ENCODE data around the gene CBX2.
"Not testable (repeated sequence)": the region's sequence is repeated elsewhere in the genome, so short reads cannot be mapped to it uniquely, and the experiment has no call there.

The CBX2 gene

DNA sequence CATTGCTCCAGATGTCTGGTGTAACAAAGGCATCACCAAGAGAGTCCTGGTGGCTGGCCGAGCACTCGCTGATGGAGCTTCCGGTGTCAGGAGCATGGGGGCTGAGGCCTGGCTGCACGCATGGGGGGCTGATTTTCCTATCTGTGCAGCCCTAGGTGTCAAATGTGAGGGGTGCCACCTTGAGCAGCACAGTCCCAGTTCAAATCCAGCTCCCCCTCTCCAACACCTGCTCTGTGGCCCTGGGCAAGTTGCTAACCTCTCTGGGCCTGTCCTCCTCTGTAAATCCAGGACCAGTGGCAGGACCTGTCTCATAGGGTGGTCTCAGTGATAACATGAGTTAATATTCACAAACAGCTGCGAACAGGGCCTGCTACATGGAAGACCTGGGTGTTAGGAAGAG, 34.3 kb upstream of the CBX2 start:
- DNase-seq = no peak

DNA sequence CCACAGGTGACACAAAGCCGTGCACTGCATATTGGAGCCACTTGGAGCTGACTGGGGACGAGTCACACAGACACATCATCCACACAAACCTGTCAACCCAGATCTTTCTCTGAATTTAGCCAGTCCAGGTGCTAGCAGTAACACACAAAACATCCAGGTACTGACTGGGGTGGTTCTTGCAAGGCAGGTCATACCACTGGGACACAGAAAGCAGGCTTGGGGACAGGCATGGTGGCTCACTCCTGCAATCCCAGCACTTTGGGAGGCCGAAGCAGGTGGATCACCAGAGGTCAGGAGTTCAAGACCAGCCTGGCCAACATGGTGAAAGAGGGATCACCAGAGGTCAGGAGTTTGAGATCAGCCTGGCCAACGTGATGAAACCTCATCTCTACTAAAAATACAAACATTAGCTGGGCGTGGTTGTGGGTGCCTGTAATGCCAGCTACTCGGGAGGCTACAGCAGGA, 32.3 kb upstream of the CBX2 start:
- DNase-seq = no peak

DNA sequence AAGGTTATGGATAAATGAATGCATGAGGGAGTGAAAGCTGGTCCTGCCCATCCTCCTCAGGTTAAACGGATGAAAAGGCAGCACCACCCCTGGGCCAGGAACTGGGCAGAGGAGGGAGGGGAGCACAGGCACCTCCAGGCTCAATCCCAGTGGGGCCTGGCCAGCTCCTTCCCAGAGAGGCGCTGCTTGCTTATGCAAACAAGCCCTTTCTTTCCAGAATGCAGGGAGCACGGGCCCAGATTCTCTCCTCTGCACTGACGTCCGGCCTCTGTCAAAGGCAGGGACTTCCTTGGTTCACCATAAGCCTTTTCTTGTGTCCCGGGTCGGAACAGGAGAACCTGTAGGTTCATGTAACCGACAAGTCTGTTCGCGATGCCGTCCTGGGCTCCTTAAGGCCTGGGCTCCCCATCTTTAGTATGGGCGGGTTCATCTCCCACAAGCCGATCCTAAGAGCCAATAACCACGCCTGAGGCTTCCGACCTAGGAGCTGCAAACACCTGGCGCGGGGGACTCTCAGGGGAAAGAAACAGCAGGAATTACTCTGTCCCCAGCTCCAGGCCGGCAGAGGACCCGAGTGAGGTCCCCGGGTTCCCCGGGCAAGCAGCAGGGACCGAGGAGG, 30.9 kb upstream of the CBX2 start:
- DNase-seq = no peak

DNA sequence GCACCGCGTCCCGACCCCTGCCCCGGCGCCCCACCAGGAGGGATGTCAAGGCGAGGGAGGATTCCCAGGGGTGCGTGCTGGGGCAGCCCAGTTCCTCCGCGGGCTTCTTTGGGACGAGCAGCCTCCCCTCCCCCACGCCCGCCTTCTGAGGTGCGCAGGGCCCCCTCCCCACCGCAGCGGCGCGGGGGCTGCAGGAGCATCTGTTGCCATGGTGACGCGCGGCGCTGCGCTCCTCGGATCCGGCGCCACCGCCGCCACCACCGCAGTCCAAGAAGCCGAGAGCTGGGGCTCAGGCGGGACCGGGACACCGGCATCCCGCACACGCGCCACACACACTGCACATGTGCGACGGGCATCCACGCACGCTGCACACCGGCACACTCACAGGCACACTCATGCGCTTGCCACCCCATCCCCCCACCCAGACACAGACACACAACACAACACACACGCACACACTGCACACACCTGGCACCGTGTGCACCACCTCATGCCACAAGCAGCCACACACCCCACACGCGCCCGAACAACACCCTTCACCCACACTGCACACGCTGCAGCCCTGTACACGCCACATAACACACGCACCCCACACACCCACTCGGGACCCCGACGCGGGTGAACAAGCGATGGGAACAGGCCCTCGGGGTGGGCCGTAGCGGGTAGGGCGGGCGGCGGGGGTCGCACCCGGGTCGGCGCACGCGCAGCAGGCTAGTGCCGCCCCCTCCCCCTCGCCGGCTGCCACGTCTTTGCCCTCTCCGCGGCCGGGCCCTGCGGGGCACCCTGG, 30.2 kb upstream of the CBX2 start:
- DNase-seq = no peak

DNA sequence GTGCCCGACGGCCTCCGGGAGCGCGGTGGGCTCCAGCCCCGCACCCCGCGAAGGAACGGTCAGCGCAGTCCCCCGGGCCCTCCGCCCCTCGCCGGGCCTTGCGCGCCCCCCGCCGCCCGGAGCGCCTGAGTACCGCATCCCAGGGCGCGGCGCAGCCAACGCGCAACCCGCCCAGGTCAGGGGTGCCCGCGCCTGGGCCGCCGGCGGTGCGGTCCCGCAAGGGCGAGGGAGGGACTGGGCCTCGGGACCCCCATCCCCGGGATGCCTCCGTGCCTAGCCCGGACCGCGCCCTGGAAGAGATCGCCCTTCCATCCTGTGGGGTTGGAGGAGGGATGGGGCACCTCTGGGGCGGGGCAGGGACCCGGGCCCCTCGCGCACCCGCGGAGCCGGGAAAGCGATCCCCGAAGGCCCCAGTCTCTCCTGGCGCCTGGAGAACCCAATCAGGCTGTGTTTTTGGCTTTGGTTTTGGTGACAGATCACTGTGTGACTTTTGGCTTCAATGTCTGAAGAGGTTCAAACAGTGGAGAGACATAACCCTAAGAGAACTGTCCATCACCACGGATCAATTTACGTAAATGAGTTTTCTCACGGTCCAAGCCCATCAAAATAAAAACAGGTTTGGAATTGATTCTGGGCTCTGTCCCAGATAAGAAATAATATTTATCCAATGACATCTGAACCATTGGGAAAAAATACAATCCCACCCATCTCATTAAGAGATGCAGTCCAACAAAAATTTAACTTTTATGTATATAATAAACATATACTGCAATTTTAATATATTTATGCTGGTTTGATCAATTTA, 29.5 kb upstream of the CBX2 start:
- no peak for DNase-seq

DNA sequence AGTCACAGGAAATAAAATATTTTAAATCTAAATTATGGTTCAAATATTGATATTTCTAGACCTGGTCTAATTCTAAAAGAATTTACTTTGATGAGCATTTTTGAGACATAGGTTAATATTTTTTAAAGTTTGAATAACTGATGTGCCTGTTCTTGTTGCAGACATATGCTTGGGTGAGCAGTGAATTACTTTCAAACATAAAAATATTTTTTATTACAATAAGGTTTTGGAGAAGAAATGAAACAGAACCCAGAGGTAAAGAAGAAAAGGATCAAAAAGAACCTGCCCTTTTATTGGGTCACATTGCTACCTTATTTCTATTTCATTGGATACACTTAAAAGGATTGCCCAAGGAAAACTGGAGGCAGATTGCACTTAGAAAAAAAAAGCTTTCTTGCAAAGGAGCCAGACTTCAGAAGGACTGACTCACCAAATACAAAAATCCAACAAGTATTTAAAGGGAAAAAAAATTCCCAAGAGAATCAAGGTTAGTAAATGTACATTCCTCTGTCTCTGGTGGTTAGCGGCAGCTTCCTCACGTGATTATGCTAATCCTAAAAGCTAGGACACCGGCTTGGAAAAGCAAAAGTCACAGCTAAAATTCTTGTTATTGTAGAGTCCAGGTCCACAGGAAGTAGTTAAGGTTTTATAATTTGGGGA, 28.7 kb upstream of the CBX2 start:
- DNase-seq = no peak

DNA sequence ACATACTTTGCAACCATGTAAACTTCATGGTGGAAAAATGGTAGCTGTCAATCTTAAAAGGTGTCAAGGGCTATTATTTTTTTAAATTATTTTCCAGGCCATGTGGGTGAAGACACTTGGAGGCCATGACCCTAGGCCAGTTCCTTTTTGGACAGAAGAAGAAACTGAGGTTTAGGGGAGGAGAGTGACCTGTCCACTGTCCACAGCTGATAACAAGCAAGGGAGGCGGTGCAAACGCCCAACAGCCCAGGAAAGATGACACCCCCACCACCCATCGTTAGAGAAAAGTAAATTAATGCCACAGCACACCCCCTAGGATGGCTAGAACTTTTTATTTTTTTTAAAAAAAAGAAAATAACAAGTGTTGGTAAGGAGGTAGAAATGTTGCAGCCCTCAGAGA, 28.0 kb upstream of the CBX2 start:
- no peak for DNase-seq

DNA sequence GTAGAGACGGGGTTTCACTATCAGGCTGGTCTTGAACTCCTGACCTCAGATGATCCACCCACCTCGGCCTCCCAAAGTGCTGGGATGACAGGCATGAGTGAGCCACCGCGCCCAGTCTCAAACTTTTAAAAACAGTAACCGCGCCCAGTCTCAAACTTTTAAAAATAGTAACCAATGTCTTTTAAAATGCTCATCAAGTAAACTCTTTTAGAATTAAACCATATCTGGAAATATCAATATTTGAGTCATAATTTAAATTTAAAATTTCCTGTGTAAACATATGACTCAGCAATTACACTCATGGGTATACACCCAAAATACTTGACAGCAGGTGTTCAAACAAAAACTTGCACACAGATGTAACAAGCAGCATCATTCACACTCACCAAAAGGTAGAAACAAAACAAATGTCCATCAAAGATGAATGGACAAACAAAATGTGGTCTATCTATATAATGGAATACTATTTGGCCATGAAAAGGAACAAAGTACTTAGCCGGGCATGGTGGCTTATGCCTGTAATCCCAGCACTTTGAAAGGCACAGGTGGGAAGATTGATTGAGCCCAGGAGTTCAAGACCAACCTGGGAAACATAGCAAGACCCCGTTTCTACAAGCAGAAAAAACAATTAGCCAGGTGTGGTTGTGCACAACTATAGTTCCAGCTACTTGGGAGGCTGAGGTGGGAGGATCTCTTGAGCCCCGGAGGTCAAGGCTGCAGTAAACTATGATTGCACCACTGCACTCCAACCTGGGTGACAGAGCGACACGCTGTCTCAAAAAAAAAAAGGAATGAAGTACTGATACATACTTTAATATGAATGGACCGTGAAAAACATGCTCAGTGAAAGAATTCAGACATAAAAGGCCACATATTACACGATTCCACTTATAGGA, 27.1 kb upstream of the CBX2 start:
- no peak for DNase-seq

DNA sequence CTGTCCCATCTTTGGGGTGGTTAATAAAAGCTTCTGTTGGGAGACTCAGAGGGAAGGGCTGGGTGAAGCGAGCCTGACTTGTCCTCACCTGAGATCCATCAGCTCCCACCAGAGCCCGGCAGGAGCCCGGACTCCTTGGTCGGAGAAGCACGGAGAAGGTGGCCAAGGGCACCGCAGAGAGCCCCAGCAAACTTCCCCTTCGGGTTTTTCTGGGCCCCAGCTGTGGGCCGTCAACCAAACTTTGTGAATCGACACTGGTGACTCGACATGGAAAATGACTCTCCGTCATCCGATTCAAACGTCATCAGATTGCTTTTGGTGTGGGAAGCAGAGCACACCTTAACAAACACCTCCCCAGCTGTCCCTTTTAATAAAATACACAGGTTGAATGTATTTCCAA, 25.8 kb upstream of the CBX2 start:
- no peak for DNase-seq

DNA sequence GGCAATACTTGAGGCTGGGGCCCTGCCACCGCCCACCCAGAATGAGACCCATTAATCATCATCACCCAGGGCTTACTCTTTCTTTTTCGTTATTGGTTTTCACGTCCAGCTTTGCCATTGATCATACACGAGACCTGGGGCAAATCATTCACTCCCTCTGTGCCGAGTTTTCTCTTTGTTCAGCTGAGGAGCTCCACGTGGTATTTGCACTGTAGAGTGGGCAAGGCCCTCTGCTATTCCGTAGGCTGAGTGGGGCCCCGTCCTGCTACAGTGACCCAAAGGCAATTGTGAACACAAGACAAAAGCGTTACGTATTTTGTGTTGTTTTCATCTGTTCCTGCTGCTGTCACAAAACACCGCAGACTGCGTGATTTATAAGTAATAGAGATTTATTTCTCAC, 23.6 kb upstream of the CBX2 start:
- DNase-seq = no peak

DNA sequence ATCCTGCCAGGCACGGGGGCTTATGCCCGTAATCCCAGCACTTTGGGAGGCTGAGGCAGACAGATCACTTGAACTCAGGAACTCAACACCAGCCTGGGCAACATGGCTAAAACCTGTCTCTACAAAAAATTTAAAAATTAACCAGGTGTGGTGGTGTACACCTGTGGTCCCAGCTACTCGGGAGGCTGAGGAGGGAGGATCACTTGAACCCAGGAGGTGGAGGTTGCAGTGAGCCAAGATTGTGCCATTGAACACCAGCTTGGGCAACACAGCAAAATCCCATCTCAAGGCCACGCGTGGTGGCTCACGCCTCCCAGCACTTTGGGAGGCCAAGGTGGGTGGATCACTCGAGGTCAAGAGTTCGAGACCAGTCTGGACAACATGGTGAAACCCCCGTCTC, 23.0 kb upstream of the CBX2 start:
- DNase-seq = not testable (repeated sequence)

DNA sequence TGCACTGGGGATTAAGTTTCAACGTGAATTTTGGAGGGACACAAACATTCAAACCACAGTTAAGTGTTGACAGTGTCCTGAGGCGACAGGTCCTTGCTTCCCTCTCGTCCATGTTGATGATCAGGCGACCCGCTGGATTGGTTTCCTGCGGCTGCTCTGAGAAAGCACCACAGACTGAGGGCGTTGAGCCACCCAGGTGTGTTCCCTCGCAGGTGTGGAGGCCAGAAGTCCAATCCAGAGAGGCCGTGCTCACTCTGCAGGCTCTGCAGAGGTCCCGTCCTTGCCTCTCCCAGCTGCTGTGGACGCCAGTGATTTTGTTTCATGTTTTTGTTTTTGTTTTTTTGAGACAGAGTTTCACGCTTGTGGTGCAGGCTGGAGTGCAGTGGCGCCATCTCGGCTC, 22.4 kb upstream of the CBX2 start:
- no peak for DNase-seq

DNA sequence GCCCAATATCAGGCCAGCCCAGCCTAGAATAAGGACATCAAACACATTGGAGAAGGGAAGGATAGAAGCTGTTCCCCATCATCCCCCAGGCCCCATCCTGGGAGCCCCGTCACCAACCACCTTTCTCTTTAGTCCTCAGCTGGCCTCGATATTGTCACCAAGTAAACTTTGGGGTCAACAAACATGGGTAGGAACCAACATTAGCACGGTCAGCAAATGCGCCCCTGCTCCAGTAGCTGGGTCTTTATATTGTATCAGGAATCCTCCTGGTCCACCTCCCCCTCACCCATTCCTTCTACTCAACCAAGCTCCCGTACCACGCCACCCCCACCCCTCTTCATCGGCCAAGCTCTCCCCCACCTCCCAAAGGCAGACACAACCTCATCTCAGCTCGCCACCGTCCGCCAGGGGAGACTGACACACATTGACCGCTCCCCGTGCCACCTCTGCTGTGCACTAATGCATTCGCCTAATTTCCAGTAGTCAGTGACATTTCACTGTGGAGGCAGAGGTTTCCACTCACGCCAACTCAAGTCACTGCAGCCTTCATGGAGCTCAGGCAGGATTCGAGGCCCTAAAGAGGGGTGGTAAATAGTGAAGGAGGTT, 20.7 kb upstream of the CBX2 start:
- no peak for DNase-seq

DNA sequence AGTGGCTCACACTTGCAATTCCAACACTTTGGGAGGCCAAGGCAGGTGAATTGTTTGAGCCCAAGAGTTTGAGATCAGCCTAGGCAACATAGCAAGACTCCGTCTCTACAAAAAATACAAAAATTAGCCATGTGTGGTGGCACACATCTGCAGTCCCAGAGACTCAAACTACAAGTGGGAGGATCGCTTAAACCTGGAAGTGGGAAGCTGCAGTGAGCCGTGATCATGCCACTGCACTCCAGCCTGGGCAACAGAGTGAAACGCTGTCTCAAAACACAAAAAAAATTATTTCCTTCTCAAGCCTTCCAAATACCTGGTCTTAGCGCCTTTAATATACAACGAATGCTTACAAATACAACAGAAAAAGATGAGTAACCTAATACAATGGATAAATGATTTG, 19.7 kb upstream of the CBX2 start:
- no peak for DNase-seq

DNA sequence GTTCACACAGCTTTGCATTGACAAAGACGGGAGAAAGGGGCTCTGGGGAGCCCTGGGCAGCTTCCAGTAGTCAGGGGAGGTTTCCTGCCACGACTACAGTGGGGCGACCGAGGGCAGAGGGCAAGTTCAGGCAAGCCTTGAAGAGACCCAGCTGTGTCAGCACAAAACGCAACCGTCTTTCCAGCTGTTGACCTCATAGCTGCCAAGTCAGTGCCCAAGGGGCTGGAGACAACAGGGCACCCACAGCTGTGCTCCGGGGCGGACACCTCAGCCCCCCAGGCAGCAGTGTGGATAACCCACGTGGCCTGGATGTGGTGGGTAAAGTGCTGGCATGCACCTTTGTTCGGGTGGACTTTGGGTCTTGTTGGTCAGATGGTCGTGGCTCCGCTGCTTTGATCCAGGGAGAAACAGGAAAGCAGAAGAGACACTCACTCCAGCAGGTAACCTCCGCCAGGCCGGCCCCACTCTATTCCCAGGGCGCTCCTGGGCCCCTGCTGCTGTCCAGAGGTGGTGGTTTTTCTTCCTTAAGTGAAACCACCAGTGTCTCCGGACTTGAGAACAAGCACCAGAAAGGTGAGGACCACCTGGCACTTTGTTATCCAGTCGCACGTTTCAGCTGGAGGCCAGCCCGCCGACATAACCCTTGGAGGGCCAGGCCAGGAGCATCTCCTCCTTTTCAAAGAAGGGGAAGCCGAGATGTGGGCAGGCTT, 17.6 kb upstream of the CBX2 start:
- no peak for DNase-seq

DNA sequence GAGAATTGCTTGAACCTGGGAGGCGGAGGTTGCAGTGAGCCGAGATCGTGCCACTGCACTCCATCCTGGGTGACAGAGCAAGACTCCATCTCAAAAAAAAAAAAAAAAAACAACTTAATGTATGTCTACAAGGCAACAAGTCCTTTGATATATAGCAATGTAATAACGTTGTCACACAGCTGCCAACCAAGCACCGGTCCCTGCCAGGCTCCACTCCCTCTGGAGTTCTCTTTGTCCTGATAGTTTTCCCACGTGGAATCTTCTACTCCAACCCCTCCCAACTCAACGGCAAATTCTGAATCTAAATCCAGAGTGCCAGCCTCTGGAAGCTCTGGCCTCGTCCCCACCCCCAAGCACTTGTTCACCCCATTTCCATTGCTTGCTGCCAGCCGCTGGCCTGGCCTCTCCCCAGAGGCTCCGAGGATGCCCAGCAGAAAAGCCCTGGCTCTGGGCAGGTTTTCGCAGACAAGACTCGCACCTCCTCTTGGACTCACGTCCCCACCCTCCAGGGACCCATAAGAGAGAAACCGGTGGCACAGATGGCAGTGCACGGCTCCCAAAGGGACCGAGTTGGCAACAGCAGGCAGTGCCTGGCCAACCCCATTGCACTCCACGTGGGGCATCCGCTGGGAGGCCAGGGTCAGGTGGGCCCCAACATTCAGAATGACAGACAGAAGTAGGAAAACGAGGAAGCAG, 15.9 kb upstream of the CBX2 start:
- DNase-seq = no peak

DNA sequence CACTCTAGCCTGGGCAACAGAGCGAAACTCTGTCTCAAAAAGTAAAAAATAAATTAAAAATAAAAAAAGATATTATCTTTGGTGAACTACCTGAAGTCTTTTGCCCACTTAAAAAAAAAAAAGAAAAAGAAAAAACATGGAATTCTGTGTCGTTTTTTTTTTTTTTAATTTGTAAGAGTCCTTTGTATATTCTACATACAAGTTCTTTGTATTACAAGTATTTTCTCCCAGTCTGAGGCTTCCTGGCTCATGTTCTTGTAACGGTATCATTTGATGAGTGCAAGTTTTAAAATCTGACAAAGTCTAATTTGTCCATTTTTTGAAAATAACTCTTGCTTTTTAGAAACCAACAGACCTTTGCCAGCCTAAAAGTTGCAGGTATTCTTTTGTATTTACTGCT, 12.2 kb upstream of the CBX2 start:
- no peak for DNase-seq

DNA sequence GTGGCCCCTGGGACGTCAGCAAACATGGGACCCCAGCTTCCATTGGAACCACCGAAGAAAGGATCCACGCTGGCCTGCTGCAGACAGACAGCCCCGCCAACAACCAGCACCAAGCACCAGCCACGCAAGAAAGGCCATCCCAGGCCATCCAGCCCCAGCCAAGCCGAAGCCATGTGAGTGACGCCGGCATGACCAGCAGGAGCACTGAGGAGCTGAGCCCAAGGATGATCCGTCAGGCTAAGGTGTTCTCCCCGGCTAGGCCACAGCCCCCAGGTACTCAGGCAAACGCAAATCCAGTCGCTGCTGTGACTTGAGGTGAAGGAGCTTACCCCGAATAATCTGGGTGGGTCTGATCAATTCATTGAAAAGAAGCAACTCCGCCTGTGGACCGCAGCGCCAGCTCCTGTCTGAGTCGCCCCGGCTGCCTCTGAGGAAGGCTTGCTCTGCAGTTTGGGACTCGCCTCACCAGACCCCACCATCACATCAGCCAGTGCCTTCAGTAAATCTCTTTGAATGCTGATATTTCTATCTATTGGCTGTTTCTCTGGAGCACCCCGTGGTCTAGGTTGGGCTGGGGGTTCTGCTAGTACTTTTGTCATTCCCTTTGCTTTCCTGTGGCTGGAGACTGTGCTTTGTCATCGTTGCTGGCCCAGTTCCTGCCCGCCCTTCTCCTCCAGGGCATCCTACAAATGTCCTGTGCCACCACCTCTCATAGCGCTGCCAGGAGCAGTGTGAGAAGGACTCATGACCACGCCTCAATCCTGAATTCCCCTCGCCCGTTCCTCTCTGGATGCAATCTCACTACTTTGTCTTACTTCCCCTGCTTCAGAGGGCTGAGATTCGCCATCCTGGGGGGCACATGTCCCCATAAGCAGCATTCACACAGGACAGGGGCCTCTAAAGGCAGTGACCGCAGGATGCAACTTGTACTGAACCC, 8.1 kb upstream of the CBX2 start:
- DNase-seq = no peak

DNA sequence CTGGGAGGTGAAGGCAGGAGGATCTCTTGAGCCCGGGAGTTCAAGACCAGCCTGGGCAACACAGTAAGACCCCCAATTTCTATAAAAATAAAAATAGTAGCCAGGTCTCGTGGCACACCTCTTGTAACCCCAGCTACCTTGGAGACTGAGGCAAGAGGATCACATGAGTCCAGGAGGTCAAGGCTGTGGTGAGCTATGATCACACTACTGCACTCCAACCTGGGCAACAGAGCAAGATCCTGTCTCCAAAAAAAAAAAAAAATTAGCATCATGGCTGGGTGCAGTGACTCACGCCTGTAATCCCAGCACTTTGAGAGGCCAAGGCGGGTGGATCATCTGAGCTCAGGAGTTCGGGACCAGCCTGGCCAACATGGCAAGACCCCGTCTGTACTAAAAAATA, 6.7 kb upstream of the CBX2 start:
- DNase-seq = no peak
